Small intestine (tissue), 7 donors: ENCODE data around the gene HELZ. TPM values are rescaled to one million over a fixed set of nuclear protein-coding genes. Genes with fewer than 3 reads are reported as not detected.
"Not testable (repeated sequence)": the region's sequence is repeated elsewhere in the genome, so short reads cannot be mapped to it uniquely, and the experiment has no call there.

Experiments used
- DNase-seq, 2 donors: peaks; one replicate each; pipeline versions ENCODE4 v3.0.0 to v3.0.0-alpha.2; 2013
- FAIRE-seq: peaks from 2 replicates; lab custom pipeline; 2012; peaks lifted over from hg19 to GRCh38; lab: Jason Lieb, UNC
- H3K27ac ChIP-seq, 3 donors: one replicate each; pipeline ENCODE4 v1.5.1; 2013; ENCODE audit warnings: low read length in 2 of 3, mild to moderate bottlenecking in 2 of 3, control low read depth in 1 of 3, inconsistent platforms in 1 of 3, low read depth in 1 of 3, moderate library complexity in 1 of 3
- H3K27me3 ChIP-seq, 3 donors: one replicate each; pipeline ENCODE4 v1.6.1; 2013; ENCODE audit warnings: low read length in 3 of 3, inconsistent platforms in 1 of 3; ENCODE audit not compliant: control insufficient read depth in 3 of 3, insufficient read depth in 3 of 3
- H3K36me3 ChIP-seq, 3 donors: one replicate each; pipeline ENCODE4 v1.6.1; 2013; ENCODE audit warnings: low read length in 3 of 3, inconsistent platforms in 1 of 3, low read depth in 1 of 3, mild to moderate bottlenecking in 1 of 3, moderate library complexity in 1 of 3; ENCODE audit not compliant: control insufficient read depth in 3 of 3, insufficient read depth in 2 of 3
- H3K4me1 ChIP-seq, 3 donors: one replicate each; pipeline ENCODE4 v1.6.1; 2013; ENCODE audit warnings: low read length in 2 of 3, inconsistent platforms in 1 of 3, low read depth in 1 of 3, mild to moderate bottlenecking in 1 of 3, moderate library complexity in 1 of 3; ENCODE audit not compliant: control insufficient read depth in 3 of 3, insufficient read depth in 2 of 3
- H3K4me3 ChIP-seq, 3 donors: one replicate each; pipeline ENCODE4 v1.5.1; 2013; ENCODE audit warnings: low read length in 3 of 3, control low read depth in 1 of 3, inconsistent platforms in 1 of 3, low read depth in 1 of 3, mild to moderate bottlenecking in 1 of 3, moderate library complexity in 1 of 3
- H3K9me3 ChIP-seq, 2 donors: one replicate each; pipeline ENCODE4 v1.6.1; 2013; ENCODE audit warnings: low read depth in 1 of 2, low read length in 1 of 2; ENCODE audit not compliant: control insufficient read depth in 2 of 2, insufficient read depth in 1 of 2
- WGBS, 3 donors: extraction: QIAGEN DNeasy Blood & Tissue Kit; methylation state at CpG; one replicate each; pipeline ENCODE4 v1.1.7; 2013; 5-methylcytosine and 5-hydroxymethylcytosine counted together
- polyA plus RNA-seq, 4 donors: library from polyadenylated mRNA; stranded (reverse) in 3 of 4; unstranded in 1 of 4; fragments of 200-250 nt in 3 of 4; fragments of 120-200 nt in 1 of 4; gene quantifications; one replicate each; pipeline versions ENCODE4 v1.2.1 to v1.2.3, GENCODE V29; 2013
- donor health status: healthy with polysubstance abuse.
- donor health status: control.
- donor health status: control.
- donor health status: Bipolar disorder and iron deficiency.
- donor health status: healthy.

The HELZ gene
- polyA plus RNA-seq, 4 donors, result 2.7 to 27.3 (median 3.6) TPM

DNA sequence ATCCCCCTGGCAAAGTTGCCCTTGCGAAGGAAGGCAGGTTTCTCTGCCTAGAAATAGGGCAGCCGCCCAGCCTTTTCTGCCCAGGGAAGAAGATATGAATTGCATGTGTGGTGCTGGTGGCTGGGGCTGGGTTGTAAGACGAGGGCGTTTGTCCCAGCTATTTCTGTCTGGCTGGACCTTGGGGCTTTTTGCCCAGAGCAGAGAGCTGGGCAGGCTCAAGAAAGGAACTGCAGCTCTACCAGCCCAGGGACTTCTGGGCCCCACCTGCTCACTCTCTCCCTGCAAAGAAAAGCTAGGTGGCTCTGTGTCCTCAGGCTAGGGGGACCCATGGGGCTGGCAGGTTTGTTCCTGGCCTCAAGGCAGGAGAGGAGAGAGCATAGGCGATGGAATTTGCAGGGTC is 200.1 kb downstream of the HELZ start:
- H3K4me1 ChIP-seq, result no peaks in the 10 kb centered on the region
- H3K36me3 ChIP-seq, result peaks cover 0 to 1% (median 0%) of the 10 kb centered on the region in 3 donors
- WGBS, 3 donors, result 78 to 89% (median 85%) methylated on average over 5 of the region's 5 CpGs
- FAIRE-seq, result no peak
- H3K9me3 ChIP-seq, result peaks cover 0 to 15% of the 10 kb centered on the region in 2 donors
- H3K27me3 ChIP-seq, result no peaks in the 10 kb centered on the region
- H3K27ac ChIP-seq, result no peak overlapping the region
- no peak overlapping the region for H3K4me3 ChIP-seq
- no peak for DNase-seq

DNA sequence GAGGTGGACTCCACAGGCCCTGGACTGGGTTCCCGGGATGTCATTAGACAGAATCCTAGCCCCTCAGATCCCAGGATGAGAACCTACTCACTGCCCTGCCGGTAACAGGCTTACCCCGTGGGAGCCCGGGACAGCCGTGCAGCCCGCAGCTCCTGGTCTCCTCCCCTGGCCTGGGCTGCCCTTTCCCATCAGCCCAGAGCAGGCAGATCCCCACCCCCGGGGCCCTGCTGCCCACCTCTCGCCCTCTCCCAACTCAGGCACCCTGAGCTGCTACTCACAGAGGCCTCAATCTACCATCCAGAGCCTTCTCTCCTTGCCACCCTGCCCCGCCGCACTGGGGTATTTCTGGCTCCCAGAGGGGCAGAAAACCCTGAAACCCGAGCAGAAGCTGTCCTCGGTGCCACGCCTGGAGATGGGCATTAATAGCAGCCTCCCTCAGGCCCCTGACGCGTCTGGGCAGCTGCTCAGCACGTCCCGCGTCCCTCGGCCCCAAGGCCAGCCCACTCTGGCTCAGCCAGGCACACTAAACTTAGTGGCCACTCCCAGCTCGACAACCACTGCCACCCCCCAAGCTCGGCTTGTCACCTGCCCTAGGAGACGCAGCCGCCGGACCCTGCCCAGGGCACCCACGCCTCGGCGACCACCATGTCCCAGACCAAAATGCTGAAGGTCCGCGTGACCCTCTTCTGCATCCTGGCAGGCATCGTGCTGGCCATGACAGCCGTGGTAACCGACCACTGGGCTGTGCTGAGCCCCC is 200.8 kb downstream of the HELZ start, which contains the start of gene CACNG1:
Gene CACNG1 (plus strand): TSS at position 539 of the 757 bp plus-strand sequence. CDS start 107 bp downstream, at position 646.
- H3K36me3 ChIP-seq, result no peaks in the 10 kb centered on the region
- no peaks in the 10 kb centered on the region for H3K27me3 ChIP-seq
- H3K4me1 ChIP-seq, result no peaks in the 10 kb centered on the region
- H3K4me3 ChIP-seq, result no peak within 1 kb of the TSS
- peaks cover 0 to 12% of the 10 kb centered on the region in 2 donors for H3K9me3 ChIP-seq
- no peak for DNase-seq
- no peak within 1 kb of the TSS for H3K27ac ChIP-seq
- 88 to 93% (median 88%) methylated on average over 30 to 32 of the region's 32 CpGs for WGBS, 3 donors
- no peak for FAIRE-seq

DNA sequence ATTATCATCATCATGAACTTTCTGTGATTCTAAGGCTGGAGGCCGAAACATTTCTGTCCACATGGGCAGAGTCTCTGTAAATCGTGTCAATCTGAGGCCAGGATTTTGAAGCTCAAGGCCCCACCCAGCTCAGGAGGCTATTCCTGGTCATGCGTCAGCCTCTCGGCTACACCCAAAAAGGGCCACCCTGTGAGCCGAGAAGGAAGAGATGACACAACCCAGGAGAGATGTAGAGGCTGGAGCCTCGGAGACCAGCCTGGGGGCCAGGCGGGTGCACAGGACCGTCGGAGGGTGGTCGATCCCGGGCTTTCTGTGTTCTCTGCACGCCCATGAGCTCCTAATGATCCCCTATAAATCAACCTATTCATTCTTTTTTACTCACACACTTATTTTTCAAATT is 201.7 kb downstream of the HELZ start:
- Histone ChIP-seq H3K27ac (no peak overlapping the region), H3K4me1 (no peaks in the 10 kb centered on the region), H3K9me3 (peaks cover 0 to 10% of the 10 kb centered on the region in 2 donors), H3K36me3 (no peaks in the 10 kb centered on the region), H3K4me3 (no peak overlapping the region), H3K27me3 (no peaks in the 10 kb centered on the region)
- FAIRE-seq (no peak), DNase-seq (no peak)
- WGBS, 3 donors, result 80 to 92% (median 90%) methylated on average over 12 of the region's 12 CpGs

DNA sequence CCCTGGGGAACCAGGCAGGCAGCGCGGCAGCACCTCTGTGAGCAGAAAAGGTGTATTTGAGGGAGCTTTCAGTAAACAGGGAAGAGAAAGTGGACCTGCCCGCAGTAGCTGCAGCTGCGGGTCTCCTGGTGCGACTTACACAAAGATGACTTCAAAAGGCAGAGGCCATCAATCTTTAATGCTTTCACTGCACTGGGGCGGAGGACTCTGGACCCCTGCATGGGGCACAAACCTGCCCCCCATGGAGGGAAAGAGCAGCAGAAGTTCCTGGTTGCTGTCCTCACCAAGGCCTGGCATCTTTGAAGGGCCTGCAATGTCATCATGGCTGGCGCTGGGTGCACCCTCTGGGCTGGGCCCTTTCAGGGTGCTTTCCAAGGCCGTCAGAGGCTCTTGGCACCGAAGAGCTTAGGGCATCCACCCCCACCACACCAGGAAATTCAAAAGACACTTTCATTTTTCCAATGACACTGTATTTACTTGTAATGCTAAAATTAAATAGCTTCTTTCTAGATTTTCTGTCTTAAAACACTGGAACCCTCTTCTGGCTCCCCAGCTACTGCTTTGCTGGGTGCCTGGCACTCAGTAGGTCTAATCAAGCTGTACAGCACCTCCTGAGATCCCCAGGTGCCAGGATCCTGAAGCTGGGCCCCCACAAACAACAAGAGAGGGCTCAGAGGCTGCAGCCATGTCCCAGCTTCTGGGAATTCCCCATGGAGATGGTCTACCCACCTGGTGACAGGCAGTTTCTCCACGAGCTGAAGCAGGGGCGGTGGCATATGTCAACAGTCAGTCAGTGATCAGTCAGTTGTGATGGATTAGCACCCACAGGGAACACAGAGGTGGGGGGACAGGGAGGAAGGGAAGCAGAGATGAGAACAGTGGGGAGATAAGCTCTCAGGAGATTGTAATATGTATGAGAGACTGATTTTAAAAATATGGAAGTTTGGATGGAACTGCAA is 202.8 kb downstream of the HELZ start:
- Histone ChIP-seq H3K4me1 (no peaks in the 10 kb centered on the region), H3K9me3 (peaks cover 0 to under 1% of the 10 kb centered on the region in 2 donors), H3K27ac (no peak overlapping the region), H3K4me3 (no peak overlapping the region), H3K27me3 (no peaks in the 10 kb centered on the region), H3K36me3 (no peaks in the 10 kb centered on the region)
- WGBS, 3 donors, result 47 to 64% (median 54%) methylated on average over 11 of the region's 11 CpGs
- DNase-seq (no peak), FAIRE-seq (no peak)

DNA sequence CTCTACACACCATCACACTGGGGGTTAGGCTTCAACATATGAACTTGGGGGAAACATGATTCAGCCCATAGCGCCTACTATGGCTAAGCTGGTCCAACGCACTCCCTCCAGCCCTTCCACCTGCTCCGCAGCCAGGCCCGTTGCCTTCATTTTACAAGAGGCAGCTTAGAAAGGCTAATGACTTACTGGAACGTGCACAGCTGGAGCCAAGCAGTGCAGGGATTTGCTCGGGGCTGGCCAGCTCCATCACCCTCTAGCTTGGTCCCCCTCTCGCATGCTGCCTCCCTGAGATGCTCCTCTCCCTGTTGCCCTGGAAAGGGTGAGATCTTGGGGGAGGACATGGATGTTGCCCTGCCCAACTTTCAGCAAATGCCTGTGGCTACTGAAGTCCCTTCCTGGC is 203.5 kb downstream of the HELZ start:
- Histone ChIP-seq H3K4me1 (no peaks in the 10 kb centered on the region), H3K9me3 (no peaks in the 10 kb centered on the region), H3K36me3 (no peaks in the 10 kb centered on the region), H3K27me3 (no peaks in the 10 kb centered on the region), H3K4me3 (no peak overlapping the region), H3K27ac (no peak overlapping the region)
- DNase-seq (no peak), FAIRE-seq (no peak)
- 84 to 94% (median 91%) methylated on average over 7 of the region's 7 CpGs for WGBS, 3 donors

DNA sequence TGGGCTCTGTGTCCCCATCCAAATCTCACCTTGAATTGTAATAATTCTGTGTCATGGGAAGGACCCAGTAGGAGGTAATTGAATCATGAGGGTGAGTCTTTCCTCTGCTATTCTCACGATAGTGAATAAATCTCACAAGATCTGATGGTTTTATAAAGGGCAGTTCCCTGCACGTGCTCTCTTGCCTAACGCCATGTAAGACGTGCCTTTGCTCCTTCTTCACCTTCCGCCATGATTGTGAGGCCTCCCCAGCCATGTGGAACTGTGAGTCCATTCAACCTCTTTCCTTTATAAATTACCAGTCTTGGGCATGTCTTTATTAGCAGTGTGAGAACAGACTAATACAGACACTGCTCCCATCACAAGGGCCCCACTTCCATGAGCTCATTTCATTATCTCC is 203.9 kb downstream of the HELZ start:
- FAIRE-seq, H3K4me1 ChIP-seq, H3K36me3 ChIP-seq, H3K27ac ChIP-seq, H3K9me3 ChIP-seq, DNase-seq, H3K4me3 ChIP-seq, H3K27me3 ChIP-seq: not testable (repeated sequence)
- 91 to 95% (median 93%) methylated on average over 5 of the region's 5 CpGs for WGBS, 3 donors

DNA sequence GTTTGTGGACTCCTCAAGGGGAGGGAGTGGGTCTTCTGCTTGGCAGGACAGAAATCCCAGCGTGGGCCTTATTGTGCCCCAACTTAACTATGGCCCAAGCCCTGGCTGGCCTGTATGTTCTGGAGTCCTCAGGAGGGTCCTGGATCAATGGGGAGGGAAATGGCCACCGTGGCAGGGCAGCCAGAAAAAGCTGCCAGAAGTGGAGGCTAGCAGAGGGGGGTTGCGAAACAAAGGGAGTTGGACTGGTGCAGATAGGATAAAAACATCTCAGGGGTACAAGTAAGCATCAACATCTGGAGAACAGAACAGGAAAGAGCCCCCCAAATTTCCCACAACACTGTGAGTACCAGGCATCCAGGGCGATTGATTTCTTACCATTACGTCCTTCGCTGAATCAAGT is 204.3 kb downstream of the HELZ start:
- no peaks in the 10 kb centered on the region for H3K9me3 ChIP-seq
- H3K27me3 ChIP-seq, result no peaks in the 10 kb centered on the region
- DNase-seq, result no peak
- H3K4me3 ChIP-seq, result no peak overlapping the region
- no peaks in the 10 kb centered on the region for H3K36me3 ChIP-seq
- no peak for FAIRE-seq
- H3K4me1 ChIP-seq, result no peaks in the 10 kb centered on the region
- no peak overlapping the region for H3K27ac ChIP-seq
- 85 to 90% (median 86%) methylated on average over 6 of the region's 6 CpGs for WGBS, 3 donors

DNA sequence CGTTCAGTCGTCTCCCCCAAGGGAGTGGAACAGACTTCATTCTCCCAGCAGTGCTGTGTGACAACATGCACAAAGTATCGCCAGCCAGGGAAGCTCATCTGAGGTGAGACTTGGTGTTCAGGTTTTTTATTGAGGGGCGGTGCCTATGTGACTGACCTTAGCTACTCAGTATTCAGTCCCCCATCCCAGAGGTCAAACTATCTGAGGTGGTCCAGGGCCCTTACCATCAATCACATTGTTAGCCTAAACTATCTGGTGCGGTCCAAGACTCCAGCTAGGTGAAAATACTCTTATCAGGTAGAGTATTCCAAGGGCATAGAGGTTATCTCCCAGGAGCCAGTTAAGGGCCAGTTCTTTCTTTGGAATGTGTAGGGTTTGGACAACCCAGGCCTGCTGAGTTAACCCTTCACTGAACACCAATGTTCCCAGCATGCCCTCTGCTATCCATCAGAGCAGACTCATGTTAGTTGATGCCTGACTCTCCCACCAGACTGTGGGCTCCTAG is 206.1 kb downstream of the HELZ start:
- H3K27me3 ChIP-seq, result no peaks in the 10 kb centered on the region
- no peaks in the 10 kb centered on the region for H3K9me3 ChIP-seq
- FAIRE-seq (no peak), DNase-seq (no peak)
- H3K36me3 ChIP-seq, result no peaks in the 10 kb centered on the region
- no peak overlapping the region for H3K27ac ChIP-seq
- H3K4me1 ChIP-seq, result no peaks in the 10 kb centered on the region
- H3K4me3 ChIP-seq, result no peak overlapping the region
- 39 to 42% (median 39%) methylated on average over 5 of the region's 5 CpGs for WGBS, 3 donors
